Stimulated activated CD4-positive, alpha-beta T cell treated with anti-CD3 and anti-CD28 coated beads, Interleukin-1b, Interleukin-23, amount 100 ng/mL, for 48 hours (primary cell): ENCODE data around the gene FGF14.

Source experiments
- DNase-seq: peaks from one replicate; pipeline ENCODE4 v3.0.0-alpha.2; 2020

The FGF14 gene

DNA sequence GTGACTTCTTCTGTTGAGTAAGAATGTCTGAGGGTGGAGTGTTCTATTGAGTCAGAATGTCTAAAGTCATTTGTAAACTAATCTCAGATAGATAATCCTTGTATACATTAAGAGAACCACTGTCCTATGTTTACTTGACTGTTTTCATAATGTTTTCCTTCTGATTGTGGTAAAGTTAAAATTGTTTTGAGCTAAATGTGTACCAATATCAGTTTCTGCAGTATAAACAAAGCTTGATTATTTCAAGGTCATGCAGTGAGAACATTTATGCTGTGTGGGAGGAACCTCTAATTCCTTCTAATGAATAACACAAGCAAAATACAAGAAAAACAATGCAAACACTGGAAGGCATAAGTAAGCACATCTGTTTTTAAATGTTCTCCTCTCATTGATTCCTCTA, 434.6 kb downstream of the FGF14 start:
- no peak for DNase-seq

DNA sequence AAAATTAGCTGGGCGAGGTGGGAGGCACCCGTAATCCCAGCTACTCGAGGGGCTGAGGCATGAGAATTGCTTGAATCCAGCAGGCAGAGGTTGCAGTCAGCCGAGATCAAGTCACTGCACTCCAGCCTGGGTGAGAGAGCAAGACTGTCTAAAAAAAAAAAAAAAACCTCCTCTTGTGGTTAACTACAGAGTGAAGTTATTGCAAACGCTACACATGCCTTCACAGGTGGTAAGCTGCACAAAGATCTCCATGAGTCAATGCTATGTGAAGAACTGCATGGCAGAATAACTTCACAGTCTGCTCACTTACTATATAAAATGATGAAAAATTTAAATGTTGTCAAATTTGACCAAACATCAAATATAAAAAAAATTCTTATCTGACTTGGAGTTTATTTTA, 436.8 kb downstream of the FGF14 start:
- DNase-seq, result no peak

DNA sequence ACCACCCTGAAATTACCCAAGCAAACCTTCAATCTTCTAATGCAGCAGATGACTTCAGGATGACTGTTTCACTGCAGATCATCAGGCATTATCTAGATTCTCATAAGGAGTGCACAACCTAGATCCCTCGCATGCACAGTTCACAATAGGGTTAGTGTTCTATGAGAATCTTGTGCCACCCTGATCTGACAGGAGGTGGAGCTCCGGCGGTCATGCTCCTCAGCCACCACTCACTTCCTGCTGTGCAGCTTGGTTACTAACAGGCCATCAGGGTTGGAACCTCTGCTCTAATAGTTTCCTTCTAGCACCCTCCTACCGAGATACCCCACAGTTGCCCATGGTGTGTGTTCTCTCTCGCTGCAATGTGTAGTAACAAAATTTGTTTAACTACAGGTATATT, 442.8 kb downstream of the FGF14 start:
- no peak for DNase-seq

DNA sequence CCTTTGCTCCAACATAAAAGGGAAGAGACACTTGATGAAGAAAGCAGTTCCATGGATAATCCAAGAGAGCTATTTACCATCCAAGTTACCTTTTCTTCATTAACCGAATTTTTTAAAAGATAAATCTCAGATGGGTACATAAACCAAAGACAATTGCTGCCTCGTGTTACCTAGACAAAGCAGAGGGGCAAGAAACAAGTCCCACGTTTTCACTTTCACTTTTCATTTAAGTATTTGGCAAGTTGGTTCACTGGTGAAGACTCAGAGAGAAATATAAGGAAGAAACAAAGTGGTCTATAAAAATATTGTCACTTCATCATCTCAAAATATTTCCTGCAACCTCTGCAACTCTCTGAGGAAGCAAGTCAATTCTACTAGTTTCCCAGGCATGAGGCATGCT, 446.1 kb downstream of the FGF14 start:
- DNase-seq, result no peak

DNA sequence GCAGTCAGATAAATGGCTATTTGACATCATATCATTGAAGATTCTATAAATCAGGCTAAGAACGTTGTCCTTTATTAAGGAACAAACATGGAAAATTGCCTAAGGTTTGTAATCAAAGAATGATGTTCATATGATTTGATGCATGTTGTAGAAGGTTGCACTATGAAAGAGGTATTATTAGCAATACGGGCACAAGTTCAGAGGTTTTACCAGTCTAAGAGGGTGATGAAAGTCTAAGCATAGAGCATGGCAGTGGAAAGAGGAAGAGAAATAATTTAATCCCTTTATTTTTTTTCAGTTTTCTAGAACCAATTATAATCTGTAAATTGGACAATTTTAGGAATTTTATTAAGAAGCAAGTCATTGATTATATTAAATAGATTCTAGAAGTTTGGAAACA, 450.7 kb downstream of the FGF14 start:
- DNase-seq, result no peak

DNA sequence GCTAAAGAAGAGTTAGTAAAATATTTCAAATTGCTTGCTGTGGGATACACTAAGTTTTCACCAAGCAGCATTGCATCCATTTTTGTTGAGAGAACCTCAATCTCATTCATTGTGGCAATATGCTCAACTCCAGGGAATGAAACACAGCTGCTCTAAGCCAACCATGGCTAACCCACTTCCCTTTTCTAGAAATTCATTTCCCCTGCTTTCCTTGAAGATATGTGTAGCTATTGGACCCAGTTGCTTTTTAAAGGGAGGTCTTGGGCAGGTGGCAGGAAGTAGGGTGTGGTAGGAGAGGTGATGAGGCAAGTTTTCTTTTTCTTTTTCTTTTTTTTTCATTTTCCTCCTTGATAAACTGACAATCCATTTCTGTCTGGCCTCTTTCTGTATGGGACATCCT, 452.2 kb downstream of the FGF14 start:
- DNase-seq, result no peak

DNA sequence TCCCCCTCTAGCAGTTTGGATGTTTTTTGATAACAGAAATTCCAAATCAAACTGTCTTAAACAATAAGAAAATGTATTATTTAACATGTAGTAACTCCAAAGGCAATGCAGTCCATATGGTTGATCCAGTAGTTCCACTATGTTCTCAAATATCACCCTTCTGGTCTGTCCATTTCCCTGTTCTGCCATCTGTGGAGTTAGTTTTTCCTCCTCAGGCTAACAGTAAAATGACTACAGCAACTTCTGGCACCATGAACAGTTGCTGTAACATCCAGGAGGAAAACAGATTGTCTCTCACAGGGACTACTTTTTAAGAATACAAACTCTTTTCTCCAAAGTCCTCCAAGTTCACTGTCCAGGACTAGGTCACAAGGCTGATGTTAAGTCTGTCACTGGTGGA, 455.4 kb downstream of the FGF14 start:
- DNase-seq, result no peak

DNA sequence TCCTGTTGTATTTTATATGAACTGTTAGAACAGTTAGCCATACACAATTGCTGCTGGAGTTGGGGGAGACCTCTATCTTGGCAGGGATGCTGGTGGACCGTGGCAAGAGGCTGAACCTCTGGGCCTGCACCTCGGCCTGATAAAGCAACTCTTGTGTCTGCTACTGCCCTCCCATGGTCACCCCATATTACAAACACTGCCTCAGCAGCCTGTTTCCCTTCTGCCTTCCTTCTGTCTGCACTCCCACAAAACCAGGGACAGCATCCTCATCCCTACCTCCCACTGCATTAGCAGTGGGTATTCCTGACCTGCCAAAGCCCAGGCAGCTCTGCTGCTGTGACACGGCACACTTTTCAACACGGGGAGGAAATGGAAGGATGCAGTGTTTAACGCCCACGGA, 456.4 kb downstream of the FGF14 start:
- DNase-seq, result no peak

DNA sequence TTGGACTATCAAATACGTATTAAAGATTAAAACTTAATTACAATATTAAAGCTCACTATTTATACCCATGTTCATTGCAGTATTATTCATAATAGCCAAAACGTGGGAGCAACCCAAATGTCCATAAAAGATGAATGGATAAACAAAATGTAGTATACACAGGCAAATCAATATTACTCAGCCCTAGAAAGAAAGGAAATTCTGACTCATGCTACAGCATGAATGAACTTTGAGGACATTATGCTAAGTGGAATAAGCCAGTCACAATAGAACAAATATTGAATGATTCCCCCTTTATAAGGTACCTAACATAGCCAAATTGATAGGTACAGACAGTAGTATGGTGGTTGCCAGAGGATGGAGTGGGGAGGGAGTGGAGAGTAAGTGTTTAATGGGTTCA, 457.3 kb downstream of the FGF14 start:
- DNase-seq, result no peak

DNA sequence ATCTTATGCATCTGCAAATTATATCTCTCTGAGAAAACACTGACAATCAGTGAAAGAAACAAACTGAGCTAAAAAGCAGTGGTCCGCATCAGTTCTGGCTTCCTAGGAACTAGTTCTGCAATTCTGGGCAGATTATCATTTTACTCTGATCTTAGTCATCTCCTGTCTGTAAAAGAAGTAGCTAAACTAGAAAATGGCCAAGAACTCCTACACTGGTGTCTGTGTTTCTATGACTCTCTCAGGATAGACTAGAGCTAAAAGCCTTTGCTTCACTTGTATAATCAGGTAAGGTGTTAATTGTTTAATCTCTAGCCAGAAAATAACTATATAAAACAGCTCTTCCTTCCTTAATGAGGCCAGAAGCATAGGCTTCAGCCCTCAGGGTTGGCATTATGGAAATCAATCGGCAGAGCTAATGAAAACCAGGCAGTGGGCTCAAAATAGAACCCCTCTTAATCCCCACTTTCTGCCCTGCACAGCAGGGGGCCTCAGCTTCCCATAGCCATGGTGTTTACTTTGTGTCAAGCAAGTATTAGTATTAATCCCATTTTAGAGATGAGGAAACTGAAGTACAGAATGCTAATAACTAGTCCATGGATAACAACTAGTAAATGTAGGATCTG, 459.2 kb downstream of the FGF14 start:
- DNase-seq, result no peak

DNA sequence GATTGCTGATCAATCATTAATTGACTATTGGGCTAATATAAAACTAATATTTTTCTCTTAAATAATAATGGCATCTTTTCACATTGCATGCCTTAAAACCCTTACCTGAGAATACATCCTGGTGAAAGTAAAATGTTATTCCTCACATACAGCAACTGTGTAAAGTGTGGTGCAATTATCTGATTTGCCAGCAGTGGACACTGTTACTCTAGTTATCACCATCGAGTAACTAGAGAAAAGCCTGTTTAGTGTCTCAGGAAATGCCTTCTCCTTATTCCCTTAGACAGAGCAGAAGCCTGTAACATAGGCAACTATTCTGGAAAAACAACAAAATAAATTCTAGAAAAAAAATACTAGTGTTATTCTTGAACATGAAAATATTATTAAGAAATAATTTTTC, 459.8 kb downstream of the FGF14 start:
- no peak for DNase-seq

DNA sequence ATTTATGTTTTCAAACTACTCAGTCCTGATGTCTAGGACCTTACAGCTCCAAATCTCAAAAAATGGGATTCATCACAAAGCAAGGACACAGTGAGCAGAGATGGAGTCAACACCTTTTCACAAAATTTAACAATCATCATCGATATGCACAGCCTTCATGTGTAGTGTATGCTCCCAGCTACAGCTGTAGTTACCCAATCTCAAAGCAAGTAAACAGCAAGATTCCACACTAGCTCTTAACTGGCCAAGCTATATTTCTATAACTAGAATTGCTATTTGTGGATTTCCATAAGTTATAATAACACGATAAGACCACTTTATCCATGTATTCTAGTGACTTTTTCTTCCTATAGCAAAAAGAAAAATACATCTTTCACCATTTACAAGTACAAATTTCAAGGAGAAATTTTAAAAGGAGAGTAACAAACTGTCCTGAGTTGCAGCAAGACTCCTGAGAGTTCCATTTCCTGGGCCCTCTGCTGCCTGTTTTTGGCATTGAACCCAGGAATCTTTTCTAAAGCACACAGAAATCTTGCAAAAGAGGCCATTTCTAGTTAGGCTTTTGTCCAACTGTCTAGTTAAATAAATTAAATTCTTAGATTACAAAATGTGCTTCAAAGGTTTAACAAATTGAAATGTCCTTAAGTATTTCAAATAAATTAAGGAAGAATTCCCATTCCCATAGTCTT, 460.6 kb downstream of the FGF14 start:
- no peak for DNase-seq

DNA sequence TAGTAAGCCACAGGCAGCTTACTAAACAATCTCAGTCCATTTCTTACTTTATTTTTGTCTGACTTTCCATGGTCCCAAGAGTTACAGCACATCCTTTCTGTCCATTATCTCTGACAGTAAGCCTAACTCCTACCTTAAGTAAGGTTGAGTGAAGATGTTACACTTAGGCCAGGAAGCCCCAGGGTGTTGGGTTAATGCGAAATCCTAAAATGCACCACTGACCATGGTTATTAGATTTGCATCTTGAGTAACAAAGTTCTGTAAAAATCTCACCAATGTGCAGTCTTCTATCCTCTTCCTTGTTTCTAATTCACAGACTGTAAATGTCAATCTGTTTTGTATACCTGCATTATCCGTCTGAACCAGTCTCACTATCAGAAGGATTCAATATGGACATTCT, 462.5 kb downstream of the FGF14 start:
- DNase-seq, result no peak

DNA sequence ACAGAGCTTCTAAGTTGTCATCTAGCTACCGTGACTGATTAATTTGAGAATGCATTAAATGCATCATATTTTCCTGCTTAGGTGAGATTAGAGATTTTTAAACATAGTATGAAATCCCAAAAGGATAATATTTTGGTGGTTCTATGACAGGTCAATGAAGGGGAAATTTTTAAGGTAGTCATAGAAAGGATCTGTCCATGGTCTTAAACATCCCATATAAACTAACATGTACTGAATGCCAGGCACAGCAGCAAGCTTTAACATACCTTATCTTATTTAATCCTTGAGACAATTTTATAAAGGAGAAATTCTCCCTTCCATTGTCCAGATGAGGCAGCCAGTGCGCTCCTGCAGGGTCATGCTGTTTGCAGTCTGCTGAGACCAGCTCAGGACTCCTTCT, 466.0 kb downstream of the FGF14 start:
- no peak for DNase-seq

DNA sequence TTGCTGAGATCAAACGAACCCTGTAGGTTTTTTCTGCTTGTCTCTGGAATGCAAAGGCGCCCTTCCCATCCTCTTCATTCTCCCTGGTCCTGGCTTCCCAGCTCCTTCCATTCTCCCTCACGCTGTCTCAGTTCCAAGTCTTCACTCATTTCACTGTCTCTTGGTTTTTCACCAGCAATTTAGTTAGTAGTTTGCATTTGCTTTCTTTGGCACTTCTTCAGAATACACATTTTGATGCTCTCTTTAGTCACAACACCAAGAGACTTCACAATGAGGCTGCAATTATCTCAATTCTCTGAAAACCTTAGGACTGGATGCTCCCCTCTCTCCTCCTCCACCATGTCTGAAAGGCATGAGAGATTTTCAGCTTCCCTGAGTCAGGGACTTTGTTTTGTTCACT, 470.7 kb downstream of the FGF14 start:
- DNase-seq, result no peak

DNA sequence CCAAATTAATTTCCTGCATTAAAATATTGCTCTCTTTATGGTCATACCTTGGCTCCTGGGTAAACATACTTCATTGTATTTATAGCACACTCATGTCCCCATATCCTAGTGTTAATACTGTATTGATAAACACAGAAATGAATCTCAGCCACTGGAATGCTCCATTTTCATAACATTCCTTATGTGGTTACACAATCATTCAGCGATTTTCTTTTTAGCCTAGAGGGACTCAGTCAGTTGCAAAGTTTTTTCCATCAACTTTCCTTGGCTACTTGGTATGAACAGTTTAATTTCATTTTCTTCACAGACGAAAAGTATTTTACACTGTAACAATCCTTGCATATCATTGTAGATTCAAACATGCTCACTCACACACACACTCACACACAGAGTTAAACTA, 471.5 kb downstream of the FGF14 start:
- DNase-seq, result no peak

DNA sequence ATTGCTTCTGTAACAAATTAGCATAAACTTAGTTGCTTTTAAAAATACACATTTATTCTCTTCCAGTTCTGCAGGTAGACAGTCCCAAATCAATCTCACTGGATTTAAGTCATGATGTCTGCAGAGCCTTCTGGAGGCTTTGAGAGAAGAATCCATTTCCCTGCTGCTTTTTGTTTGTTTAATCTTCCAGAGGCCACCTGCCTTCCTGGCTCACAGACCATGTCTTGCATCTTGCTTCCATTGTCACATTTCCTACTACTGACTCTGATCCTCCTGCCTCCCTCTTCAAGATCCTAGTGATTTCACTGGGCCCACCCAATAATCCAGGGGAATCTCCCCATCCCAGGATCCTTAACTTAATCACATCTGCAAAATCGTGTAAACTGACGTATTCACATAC, 476.1 kb downstream of the FGF14 start:
- no peak for DNase-seq

DNA sequence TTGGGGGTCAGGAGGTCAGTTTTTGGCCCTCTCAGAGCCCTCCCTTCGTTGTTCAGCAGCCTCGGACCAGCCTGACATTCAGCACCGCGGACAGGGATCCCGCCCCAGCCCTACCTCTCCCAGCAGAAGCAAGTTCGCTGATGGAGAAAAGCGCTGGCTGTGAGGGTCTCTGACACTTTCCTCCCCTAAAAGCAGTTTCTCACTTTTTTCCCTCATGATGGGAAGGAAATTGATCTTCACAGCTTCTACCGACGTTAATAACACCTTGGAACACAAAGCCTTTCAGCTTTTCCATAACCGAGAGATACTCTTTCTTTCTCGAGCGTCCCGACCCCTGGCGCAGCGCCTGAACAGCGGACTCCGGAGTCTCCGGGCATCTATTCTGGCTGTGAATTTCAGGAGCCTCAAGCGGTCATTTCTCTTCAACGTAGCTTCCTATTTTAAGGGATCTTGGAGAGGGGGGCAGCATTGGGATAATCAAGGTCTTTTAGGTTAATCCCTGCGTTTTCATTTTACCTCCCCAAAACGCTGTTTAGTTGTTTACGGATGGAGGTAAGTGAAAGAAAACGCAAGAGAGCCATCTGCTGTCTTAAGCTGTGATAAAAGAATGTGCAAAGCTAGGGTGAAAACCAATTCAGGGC, 482.2 kb downstream of the FGF14 start:
- no peak for DNase-seq

DNA sequence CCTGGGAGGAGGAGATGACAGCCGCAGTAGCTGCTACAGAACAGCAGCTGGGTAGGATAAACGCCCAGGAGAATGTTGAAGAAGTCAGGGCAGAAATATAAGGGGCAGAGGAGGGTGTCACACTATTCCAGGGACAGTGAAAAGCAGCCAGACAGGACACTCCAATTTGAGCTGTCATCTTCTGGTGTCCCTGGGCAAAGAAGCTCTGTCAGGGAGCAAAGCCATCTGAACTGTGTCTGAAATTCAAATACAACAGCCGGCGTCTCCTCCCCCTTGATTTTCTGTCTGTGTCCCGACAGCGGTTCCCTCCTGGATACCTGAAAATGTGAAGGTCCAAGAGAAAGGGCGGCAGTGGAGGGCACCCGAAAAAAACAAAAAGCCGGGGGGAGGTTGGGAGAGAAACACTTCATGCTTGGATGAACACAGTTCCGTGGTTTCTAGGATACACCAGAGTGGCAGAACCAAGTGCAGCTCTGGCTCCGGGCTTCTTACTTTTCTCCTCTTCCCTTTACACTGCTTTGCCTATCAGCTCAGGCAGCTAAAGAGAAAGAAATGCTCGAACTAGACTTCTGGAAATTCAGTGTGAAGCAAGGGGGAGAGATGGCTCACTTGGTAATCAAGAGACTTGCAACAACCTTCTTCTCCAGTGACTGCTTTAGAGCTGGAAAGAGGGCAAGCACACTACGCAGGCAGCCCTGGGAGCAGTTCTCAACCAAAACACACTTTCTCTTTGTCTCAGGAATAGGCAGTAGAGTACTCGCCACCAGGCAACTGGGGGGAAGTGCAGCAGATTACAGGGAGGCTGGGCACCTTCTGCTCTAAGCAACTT, 483.8 kb downstream of the FGF14 start:
- no peak for DNase-seq

DNA sequence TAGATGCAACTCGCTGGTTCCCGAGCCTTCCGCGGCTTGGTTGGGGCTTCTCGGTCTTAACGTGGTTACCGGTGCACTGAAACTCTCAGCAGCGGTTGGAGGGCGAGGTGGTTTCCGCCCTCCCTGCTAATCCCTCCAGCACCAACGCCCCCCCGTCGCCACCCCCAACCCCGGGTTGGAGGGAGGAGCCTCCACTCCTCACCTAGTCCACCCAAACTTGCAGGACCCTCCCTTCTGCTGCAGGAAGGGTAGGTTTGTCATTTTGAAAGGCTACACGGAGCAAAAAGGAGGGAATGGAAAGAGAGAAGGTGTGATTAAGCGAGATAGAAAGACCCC, 484.4 kb downstream of the FGF14 start:
- no peak for DNase-seq

DNA sequence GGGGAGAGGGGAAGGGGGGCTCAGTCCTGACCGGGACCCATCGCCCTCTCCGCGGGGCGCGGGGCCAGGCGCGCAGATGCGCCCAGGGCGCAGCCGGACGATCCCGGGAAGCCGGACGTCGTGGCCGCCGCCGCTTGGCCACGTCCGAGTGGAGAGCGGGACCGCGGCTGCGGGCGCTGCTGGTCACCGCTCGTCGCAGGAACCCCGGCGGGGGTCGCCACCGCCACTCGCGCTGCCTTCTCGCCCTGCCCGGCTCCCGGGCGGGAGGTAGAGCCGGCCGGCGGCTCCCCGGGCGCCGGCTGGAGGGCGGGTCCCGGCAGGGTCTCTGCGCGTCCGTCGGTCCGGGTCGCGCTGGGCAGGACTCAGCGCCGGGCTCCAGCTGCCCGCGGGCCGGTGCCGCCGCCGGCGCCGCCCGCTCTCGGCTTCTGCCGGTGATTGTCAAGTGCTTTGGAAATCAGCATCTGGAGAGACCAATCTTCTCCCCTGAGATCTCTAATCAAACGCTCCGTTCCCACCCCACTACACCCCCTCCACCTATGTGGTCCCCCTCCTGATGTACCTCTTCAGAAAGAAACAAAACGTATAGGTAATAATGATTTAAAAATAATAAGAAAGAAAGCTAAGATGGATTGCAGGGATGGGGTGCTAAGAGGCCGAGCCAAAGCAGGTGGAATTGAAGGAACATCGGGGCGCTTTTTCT, 484.9 kb downstream of the FGF14 start:
- no peak for DNase-seq

DNA sequence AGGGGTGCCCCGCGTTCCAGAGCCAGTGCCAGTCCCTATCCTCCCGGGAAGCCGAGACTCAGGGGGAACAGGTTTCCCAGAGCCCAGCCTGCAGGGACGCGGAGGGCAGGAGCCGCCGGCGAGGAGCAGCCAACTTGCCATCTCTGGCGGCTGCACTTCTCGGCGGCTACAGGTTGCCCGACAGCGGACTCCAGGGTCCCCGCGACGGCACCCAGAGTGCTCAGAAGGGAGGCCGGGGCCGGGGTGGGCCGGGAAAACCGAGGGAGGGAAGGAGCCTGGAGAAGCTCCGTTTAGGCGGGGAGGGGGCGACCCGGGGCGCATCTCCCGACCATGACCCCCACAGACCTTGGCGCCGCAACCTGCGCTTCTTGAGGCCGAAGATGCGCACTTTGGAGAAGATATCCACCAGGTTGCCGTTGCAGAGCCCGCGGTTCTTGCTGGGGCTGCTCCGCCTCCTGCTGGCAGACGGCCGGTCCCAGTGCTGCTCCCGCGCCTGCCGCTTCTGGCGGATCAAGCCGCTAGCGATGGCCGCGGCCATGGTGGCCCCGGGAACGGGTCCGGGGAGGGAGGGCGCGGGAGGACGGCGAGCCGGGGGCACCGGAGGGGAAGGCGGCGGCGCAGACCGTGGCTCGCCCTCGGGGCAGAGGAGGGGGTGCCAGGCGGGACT, 485.6 kb downstream of the FGF14 start:
- DNase-seq, result no peak

DNA sequence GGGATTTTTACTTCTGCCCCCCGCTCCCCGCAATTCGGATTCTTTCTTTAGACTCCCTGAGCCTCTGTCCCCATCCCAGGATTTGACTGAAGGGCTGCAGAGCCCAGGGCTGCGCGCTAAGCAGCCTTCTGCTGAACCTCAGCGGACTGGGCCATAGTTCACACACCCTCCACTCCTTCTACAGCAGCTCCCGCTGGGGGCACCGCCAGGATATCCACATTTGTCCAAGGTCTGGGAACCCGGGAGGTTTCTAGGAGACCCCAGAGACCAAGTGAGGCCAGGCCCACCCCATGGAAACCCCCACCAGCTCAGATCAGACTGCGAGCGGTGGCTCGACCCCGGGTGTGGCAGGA, 486.1 kb downstream of the FGF14 start:
- DNase-seq, result no peak
